Upper lobe of right lung (tissue), 1 donor: ENCODE measurements around the gene CARM1. TPM values are rescaled to one million over a fixed set of nuclear protein-coding genes. Genes with fewer than 3 reads are reported as not detected.

Experiments used
- ATAC-seq: fragments of 200-7000 bp; cut with Tn5 transposase; one replicate; pipeline ENCODE4 v1.9.1; 2020; ENCODE audit warnings: mild to moderate bottlenecking, moderate library complexity
- DNase-seq: peaks from one replicate; pipeline ENCODE4 v3.0.0-alpha.2; 2020
- H3K27ac ChIP-seq: fragments of 200-600 bp; one replicate; pipeline ENCODE4 v1.8.0; 2022
- H3K27me3 ChIP-seq: fragments of 200-600 bp; one replicate; pipeline ENCODE4 v1.8.0; 2022; ENCODE audit warnings: mild to moderate bottlenecking
- H3K36me3 ChIP-seq: fragments of 200-600 bp; one replicate; pipeline ENCODE4 v1.8.0; 2022
- H3K4me1 ChIP-seq: fragments of 200-600 bp; one replicate; pipeline ENCODE4 v1.8.0; 2022
- H3K4me3 ChIP-seq: fragments of 200-600 bp; one replicate; pipeline ENCODE4 v1.8.0; 2022; ENCODE audit warnings: mild to moderate bottlenecking
- H3K9me3 ChIP-seq: fragments of 200-600 bp; one replicate; pipeline ENCODE4 v1.8.0; 2022
- intact Hi-C: fragments of 100-400 bp; cut with DNase I; formaldehyde crosslinking; loops from one replicate; pipeline ENCODE4 v1.11.0; 2022
- long read RNA-seq: library from polyadenylated mRNA; unstranded; transcript quantifications from one replicate; pipeline ENCODE4 v2.0.0, GENCODE V29; 2021
- total RNA-seq: library from RNA; stranded (reverse); fragmentation: NEBNext Ultra II Directional; extraction: Animal tissue kit (Norgen Biotek cat#: 25700); gene quantifications from one replicate; pipeline ENCODE4 v1.2.1, GENCODE V29; 2021
- TF ChIP-seq, protein P1 (sequence below): fragments of 200-600 bp; IDR thresholded peaks from one replicate; pipeline ENCODE4 v1.8.0; 2022; ENCODE audit warnings: antibody characterized with exemption
- donor health status: DM: no; HTN: yes; CAD: no; lungs with severe emphysema.

Gene CARM1
- total RNA-seq, result 25.5 TPM
- long read RNA-seq, transcript CARM1-201 (16 exons, 3,330 nt), result minor isoform, 5 of 51 reads
- long read RNA-seq, transcript CARM1-202 (15 exons, 2,722 nt), result major isoform, 38 of 51 reads
- long read RNA-seq, partial matches to known transcripts, result 3 of 51 reads
- long read RNA-seq, other reads (novel, unspliced or antisense), result 5 of 51 reads

DNA sequence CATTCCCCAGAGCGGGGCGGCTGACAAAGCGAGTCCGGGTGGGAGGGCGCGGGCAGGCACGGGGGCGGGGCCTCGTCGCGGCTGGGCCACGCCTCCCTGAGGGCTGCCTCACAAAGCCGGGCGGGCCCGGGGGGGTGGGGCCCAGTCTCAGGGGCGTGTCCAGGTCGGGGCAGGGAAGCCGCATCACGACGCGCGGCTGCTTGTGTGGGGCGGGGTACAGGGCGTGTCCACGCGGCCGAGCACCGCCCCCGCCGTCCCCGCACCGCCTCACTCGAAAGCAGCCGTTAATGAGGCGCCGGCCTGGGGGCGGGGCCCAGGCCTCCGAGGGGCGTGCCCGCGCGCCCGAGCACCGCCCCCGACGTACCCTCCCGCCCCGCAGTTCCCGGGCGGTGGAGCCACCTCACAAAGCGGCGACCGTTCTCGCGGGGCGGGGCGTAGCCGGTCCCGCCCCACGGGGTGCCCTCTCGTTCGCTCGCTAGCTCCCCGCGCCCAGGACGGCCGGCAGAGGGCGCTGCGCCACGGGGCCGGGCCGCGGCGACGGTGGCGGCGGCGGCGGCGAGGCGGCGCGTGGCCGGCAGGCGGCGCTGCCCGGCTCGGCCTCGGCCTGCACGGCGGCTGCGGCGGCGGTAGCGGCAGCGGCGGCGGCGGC is at the start of gene CARM1:
Gene CARM1, plus strand, starts transcription at position 599 of the 649 bp plus-strand sequence. CDS start 150 bp downstream, outside the sequence.
- no peaks in the 10 kb centered on the region for H3K36me3 ChIP-seq
- no peaks in the 10 kb centered on the region for H3K9me3 ChIP-seq
- H3K27ac ChIP-seq, result peak within 1 kb of the TSS; percentile 71
- H3K27me3 ChIP-seq, result no peaks in the 10 kb centered on the region
- TF ChIP-seq, protein P1, sequence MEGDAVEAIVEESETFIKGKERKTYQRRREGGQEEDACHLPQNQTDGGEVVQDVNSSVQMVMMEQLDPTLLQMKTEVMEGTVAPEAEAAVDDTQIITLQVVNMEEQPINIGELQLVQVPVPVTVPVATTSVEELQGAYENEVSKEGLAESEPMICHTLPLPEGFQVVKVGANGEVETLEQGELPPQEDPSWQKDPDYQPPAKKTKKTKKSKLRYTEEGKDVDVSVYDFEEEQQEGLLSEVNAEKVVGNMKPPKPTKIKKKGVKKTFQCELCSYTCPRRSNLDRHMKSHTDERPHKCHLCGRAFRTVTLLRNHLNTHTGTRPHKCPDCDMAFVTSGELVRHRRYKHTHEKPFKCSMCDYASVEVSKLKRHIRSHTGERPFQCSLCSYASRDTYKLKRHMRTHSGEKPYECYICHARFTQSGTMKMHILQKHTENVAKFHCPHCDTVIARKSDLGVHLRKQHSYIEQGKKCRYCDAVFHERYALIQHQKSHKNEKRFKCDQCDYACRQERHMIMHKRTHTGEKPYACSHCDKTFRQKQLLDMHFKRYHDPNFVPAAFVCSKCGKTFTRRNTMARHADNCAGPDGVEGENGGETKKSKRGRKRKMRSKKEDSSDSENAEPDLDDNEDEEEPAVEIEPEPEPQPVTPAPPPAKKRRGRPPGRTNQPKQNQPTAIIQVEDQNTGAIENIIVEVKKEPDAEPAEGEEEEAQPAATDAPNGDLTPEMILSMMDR, result peak; percentile 58
- intact Hi-C loops, result no loop called here
- DNase-seq, result peak; percentile 100
- H3K4me3 ChIP-seq, result peak within 1 kb of the TSS; percentile 63
- ATAC-seq, result peak; percentile 96
- peaks cover 17% of the 10 kb centered on the region for H3K4me1 ChIP-seq

DNA sequence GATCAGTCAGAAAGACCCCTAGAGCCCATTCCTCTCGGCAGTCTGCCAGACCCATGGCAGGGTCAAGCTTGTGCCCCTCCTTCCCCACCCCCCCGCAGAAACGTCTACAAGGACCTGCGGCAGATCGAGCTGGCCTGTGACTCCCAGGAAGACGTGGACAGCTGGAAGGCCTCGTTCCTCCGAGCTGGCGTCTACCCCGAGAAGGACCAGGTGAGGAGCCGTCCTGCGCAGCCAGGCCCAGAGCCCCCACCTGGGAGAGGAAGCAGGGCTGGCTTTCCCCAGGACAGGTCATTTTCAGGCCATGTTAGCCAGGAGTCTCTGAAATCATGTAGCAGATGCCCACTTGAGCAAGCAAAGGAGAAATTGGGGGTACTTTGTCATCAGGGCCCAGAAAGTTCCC is 47.7 kb upstream of the CARM1 start:
- Histone ChIP-seq H3K9me3 (no peaks in the 10 kb centered on the region), H3K27ac (no peak overlapping the region), H3K4me3 (no peak overlapping the region), H3K36me3 (peaks cover 96% of the 10 kb centered on the region), H3K4me1 (no peaks in the 10 kb centered on the region), H3K27me3 (no peaks in the 10 kb centered on the region)
- intact Hi-C loops, result no loop called here
- ATAC-seq, result no peak
- TF ChIP-seq, protein P1, result no peak
- no peak for DNase-seq

DNA sequence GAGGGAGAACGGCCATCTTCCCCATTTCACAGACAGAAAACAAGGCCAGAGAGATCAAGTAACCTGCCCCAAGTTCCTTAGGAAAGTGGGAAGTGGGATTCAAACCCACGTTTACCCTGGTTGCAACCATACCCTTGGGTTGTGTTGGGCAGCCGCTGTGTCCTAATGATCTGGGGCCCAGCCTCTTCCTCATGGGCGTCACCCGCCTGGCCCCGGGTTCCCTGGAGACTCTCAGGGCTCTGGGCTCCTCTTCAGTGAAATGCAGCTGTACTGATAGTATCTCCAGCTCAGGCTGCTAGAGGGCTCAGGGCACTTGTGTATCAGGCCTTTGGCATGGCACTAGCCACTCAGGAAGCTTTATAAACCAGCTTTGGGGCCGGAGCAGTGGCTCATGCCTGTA is 45.1 kb upstream of the CARM1 start:
- ATAC-seq (peak; percentile 53), DNase-seq (no peak)

DNA sequence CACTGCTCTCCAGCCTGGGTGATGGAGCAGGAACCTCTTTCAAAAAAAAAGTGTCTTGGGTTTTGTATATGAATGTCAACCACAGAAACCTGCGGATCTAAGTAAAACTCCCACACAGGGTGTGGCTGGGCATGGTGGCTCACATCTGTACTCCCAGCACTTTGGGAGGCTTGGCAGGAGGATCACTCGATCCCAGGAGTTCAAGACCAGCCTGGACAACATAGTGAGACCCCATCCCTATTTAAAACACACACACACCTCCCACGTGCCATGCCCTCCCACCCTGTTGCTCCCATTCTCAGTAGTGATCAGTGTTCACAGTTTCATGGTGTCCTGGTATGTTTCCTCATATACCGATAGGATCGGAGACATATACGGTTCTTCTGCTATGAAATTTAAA is 44.5 kb upstream of the CARM1 start:
- DNase-seq, result no peak
- Histone ChIP-seq H3K27ac (no peak overlapping the region), H3K4me3 (no peak overlapping the region), H3K27me3 (no peaks in the 10 kb centered on the region), H3K9me3 (no peaks in the 10 kb centered on the region), H3K36me3 (peaks cover 98% of the 10 kb centered on the region), H3K4me1 (no peaks in the 10 kb centered on the region)
- intact Hi-C loops, result no loop called here
- no peak for ATAC-seq
- TF ChIP-seq, protein P1, result no peak

More for the DNA sequence above, 45.1 kb upstream of the CARM1 start:
- TF ChIP-seq, protein P1, result no peak
- Histone ChIP-seq H3K27ac (no peak overlapping the region), H3K36me3 (peaks cover 98% of the 10 kb centered on the region), H3K4me1 (no peaks in the 10 kb centered on the region), H3K27me3 (no peaks in the 10 kb centered on the region), H3K9me3 (no peaks in the 10 kb centered on the region), H3K4me3 (no peak overlapping the region)
- intact Hi-C loops, result no loop called here

DNA sequence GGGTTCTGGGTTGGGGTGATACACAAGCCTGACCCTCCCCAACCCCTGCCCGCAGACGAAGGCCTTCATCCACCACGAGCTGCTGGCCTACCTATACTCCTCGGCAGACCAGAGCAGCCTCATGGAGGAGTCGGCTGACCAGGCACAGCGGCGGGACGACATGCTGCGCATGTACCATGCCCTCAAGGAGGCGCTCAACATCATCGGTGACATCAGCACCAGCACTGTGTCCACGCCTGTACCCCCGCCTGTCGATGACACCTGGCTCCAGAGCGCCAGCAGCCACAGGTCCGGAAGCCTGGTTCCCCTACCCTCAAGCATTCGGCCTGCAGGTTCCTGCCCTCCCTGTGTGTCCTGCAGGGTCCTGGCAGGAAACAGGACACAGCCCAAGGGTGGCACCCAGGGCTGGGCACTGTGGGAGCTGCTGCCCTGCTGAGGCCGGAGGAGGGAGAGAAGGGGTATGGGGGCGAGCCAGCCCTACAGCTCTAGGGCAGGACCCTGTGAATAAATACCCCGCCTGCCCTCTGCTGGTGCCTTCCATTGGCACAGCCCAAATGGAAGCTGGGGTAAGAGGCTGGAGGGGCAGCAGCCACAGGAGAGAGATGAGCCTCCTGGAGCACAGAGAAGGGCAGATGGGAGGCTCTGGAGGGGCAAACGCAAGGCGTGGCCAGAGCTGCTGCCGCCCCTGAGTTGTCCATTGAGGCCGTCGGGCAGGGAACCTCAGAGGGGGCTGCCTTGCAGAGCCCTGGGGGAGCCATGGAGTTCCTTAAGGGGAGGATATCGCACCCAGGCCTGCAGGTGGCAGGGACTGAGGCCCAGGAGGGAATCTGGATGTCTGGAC is 42.2 kb upstream of the CARM1 start:
- DNase-seq, result no peak
- Histone ChIP-seq H3K36me3 (peaks cover 99% of the 10 kb centered on the region), H3K9me3 (no peaks in the 10 kb centered on the region), H3K4me1 (no peaks in the 10 kb centered on the region), H3K27me3 (no peaks in the 10 kb centered on the region), H3K4me3 (no peak overlapping the region), H3K27ac (no peak overlapping the region)
- TF ChIP-seq, protein P1, result no peak
- intact Hi-C loops, result no loop called here
- ATAC-seq, result no peak
